Measurements from ENCODE around the gene PI4KA. TPM values are rescaled to one million over a fixed set of nuclear protein-coding genes. Genes with fewer than 3 reads are reported as not detected.

PI4KA gene
- polyA plus RNA-seq, 1 of the 3 experiments (the other 2 are of a cell fraction), result 30.0 TPM

DNA sequence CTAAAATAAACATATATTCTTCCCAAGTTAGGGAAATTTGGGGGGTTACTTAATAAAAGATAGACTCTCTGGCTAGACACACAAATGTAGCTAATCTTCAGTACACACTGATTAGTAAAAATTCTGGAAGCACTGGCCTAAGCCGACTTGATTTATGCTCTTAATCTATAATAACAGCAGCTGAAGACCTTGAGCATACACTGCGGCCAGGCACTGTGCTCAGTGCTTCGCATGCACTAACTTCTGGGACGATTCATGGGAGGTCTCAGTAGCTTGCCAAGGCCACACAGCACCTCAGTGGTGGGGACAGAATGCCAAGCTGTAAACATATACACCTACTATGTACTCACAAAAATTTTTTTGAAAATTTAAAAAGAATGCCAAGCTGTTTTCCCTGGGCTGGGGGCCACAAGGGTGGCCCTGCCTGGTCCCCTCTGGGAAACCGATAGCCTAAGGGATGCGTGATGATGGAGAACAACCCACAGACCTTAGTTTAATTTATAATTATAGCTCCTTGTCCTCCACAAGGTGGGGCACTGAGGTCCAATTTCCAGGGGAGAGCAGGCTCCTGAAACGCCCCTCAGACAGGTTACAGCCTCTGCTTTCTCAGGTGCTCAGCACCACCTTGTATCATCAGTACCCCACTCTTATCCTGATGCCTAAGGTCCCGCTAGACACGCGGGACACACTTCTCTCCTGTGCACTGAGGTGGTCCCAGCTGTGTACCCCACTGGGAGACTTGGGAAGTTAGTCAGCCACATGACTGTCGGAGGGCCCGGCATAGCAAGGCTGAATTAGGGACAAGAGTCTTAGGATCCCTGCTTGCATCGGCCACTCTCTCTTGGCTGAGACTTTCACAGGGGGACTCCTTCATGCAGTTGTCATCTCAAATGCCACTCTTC, 64.6 kb downstream of the PI4KA start (continued):
- TF ChIP-seq GATA2 (CRISPR knock-in tag; IDR thresholded peaks at IDR 0.05), result no peak
- TF ChIP-seq SIN3A (IDR thresholded peaks at IDR 0.05; ENCODE audit: borderline replicate concordance, low read depth, low read length), result no peak
- TF ChIP-seq, protein P1, sequence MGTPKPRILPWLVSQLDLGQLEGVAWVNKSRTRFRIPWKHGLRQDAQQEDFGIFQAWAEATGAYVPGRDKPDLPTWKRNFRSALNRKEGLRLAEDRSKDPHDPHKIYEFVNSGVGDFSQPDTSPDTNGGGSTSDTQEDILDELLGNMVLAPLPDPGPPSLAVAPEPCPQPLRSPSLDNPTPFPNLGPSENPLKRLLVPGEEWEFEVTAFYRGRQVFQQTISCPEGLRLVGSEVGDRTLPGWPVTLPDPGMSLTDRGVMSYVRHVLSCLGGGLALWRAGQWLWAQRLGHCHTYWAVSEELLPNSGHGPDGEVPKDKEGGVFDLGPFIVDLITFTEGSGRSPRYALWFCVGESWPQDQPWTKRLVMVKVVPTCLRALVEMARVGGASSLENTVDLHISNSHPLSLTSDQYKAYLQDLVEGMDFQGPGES (IDR thresholded peaks at IDR 0.05; ENCODE audit: low read depth, low read length), result no peak

DNA sequence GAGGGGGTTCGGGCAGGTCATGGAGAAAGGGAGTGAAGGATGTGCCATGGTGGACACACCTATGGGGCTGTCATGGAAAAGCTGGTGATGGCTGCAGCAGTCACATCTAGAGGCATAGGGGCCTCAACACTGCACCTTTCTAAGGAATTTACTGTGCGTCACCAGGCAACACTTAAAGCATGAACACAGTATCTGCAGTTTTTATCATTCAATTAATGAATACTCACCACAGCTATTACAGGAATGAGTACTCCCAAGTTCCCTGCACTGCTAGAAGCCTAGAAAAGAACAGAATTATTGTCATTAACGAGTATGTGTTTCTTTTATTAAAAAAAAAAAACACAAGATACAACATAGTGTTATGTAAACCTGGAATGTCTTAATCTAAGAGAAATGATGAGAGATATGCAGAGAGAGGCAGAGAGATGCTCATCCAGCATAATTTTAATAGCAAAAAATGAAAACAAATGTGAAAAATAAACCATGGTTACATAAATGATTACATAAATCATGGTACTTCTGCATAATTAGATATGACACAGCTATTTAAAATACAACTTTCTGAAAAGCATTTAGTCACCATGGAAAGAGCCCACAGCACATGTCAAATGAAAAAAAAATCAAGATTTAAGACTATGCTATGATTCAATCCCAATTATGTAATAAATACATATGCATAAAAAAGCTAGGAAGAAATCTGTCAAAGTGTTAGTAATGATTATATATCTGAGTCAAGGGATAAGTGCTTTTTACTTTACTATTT, 65.5 kb downstream of the PI4KA start:
- ChIA-PET POLR2A (no interaction called here), CTCF (interaction anchor here (0.8 to 1.8 kb wide), 3 partner anchors 9 to 76 kb away, joined by 3 to 16 read pairs (median 10); no protein-coding TSS in a partner anchor)
- H3K9me2 ChIP-seq, result no peaks in the 10 kb centered on the region
- H3F3A ChIP-seq (replicated peaks; ENCODE audit: insufficient read depth), result no peaks in the 10 kb centered on the region
- WGBS (ENCODE audit: low lambda C conversion rate), result 86% methylated on average over 3 of the region's 3 CpGs
- H4K20me1 ChIP-seq (ENCODE audit: insufficient read depth), result no peaks in the 10 kb centered on the region
- no peaks in the 10 kb centered on the region for H3K27me3 ChIP-seq (ENCODE audit: insufficient read depth)
- peak overlapping the region in 1 of 2 experiments; percentile 63; a peak in 2 of 4 replicates for H3K27ac ChIP-seq (ENCODE audit: low read depth in 2 of 2, low read length in 1 of 2)
- H3K9me3 ChIP-seq, result no peaks in the 10 kb centered on the region
- H3K36me3 ChIP-seq (replicated peaks in 1 of 2; ENCODE audit: control insufficient read depth in 1 of 2, insufficient read depth in 2 of 2, low read length in 1 of 2), result peaks cover 6 to 51% of the 10 kb centered on the region in 2 experiments
- H3K4me3 ChIP-seq (ENCODE audit: low read depth in 2 of 2, low read length in 1 of 2), result no peak overlapping the region
- TF ChIP-seq MXI1 (IDR thresholded peaks at IDR 0.05; ENCODE audit: low read depth, low read length) (no peak), JUND (IDR thresholded peaks at IDR 0.05) (no peak)
- peaks cover 0 to 1% of the 10 kb centered on the region in 2 experiments; a peak in 1 of 4 replicates for H3K4me1 ChIP-seq (ENCODE audit: control insufficient read depth in 1 of 2, insufficient read depth in 2 of 2, low read depth in 1 of 2, low read length in 1 of 2)
- DNase-seq, result no peak
- H2AFZ ChIP-seq (ENCODE audit: low read depth), result no peak overlapping the region
- no peaks in the 10 kb centered on the region; the same call in 1 of the 2 replicates for H3K79me2 ChIP-seq (ENCODE audit: insufficient read depth)
- H3K4me2 ChIP-seq, result no peak overlapping the region
- H3K9ac ChIP-seq, result no peak overlapping the region

DNA sequence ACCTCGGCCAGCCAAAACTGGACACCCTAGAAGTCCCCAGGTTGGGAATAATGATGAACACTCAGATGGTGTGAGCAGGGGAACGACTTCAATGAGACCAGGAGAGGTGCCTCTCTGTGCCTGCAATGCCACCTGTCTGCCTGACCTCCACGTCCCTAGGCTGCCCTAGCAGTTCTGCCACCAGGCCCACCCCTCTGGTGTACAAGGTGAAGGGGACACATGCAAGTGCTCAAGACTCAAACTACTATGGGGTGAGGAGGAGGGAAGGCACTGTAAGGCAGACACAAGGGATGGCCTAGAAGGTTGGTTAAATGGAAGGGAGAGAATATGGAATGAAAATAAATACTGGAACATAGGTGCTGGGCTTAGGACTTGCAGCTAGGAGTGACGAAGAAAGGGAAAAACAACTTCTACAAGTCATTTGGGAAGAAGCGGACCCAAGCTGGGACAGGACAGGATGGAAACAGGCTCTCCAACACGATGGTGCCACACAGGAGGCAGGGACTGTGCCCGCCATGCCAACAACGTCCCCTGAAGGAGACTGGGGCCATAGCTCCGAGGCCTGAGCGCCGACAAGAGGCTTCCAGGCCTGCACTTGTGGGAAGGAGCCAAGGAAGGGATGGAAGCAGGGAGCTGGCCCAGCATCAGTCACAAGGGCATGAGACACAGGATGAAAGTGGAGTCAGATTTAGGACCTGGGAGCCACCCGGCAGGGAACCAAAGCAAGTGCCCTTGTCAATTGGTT, 66.2 kb downstream of the PI4KA start:
- H3K4me2 ChIP-seq, result no peak overlapping the region
- no peaks in the 10 kb centered on the region for H3K4me1 ChIP-seq (ENCODE audit: control insufficient read depth in 1 of 2, insufficient read depth in 2 of 2, low read depth in 1 of 2, low read length in 1 of 2)
- H3K36me3 ChIP-seq (replicated peaks in 1 of 2; ENCODE audit: control insufficient read depth in 1 of 2, insufficient read depth in 2 of 2, low read length in 1 of 2), result peaks cover 8 to 53% of the 10 kb centered on the region in 2 experiments
- no peak overlapping the region for H3K9ac ChIP-seq
- H4K20me1 ChIP-seq (ENCODE audit: insufficient read depth), result no peaks in the 10 kb centered on the region
- no peaks in the 10 kb centered on the region for H3K9me2 ChIP-seq
- DNase-seq, result no peak
- CTCF ChIA-PET, result interaction anchor here (0.6 to 1.8 kb wide), 2 partner anchors 9 to 11 kb away, joined by 4 to 10 read pairs; no protein-coding TSS in a partner anchor
- no peak overlapping the region for H3K4me3 ChIP-seq (ENCODE audit: low read depth in 2 of 2, low read length in 1 of 2)
- POLR2A ChIA-PET, result interaction anchor here (0.6 kb wide), 1 partner anchor 47 kb away, joined by 3 read pairs; no protein-coding TSS in a partner anchor
- H3K27me3 ChIP-seq (ENCODE audit: insufficient read depth), result no peaks in the 10 kb centered on the region
- TF ChIP-seq, protein P2, sequence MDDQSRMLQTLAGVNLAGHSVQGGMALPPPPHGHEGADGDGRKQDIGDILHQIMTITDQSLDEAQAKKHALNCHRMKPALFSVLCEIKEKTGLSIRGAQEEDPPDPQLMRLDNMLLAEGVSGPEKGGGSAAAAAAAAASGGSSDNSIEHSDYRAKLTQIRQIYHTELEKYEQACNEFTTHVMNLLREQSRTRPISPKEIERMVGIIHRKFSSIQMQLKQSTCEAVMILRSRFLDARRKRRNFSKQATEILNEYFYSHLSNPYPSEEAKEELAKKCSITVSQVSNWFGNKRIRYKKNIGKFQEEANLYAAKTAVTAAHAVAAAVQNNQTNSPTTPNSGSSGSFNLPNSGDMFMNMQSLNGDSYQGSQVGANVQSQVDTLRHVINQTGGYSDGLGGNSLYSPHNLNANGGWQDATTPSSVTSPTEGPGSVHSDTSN (IDR thresholded peaks at IDR 0.05), result no peak
- TF ChIP-seq, protein P3, sequence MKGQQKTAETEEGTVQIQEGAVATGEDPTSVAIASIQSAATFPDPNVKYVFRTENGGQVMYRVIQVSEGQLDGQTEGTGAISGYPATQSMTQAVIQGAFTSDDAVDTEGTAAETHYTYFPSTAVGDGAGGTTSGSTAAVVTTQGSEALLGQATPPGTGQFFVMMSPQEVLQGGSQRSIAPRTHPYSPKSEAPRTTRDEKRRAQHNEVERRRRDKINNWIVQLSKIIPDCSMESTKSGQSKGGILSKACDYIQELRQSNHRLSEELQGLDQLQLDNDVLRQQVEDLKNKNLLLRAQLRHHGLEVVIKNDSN (IDR thresholded peaks at IDR 0.05; ENCODE audit: borderline replicate concordance, low read depth), result no peak
- TF ChIP-seq JUND (IDR thresholded peaks at IDR 0.05), result no peak
- TF ChIP-seq RXRA (IDR thresholded peaks at IDR 0.05; ENCODE audit: borderline replicate concordance, low read depth), result no peak
- no peak for TF ChIP-seq SMC3 (IDR thresholded peaks at IDR 0.05; ENCODE audit: low read depth, low read length)
- TF ChIP-seq, protein P4, sequence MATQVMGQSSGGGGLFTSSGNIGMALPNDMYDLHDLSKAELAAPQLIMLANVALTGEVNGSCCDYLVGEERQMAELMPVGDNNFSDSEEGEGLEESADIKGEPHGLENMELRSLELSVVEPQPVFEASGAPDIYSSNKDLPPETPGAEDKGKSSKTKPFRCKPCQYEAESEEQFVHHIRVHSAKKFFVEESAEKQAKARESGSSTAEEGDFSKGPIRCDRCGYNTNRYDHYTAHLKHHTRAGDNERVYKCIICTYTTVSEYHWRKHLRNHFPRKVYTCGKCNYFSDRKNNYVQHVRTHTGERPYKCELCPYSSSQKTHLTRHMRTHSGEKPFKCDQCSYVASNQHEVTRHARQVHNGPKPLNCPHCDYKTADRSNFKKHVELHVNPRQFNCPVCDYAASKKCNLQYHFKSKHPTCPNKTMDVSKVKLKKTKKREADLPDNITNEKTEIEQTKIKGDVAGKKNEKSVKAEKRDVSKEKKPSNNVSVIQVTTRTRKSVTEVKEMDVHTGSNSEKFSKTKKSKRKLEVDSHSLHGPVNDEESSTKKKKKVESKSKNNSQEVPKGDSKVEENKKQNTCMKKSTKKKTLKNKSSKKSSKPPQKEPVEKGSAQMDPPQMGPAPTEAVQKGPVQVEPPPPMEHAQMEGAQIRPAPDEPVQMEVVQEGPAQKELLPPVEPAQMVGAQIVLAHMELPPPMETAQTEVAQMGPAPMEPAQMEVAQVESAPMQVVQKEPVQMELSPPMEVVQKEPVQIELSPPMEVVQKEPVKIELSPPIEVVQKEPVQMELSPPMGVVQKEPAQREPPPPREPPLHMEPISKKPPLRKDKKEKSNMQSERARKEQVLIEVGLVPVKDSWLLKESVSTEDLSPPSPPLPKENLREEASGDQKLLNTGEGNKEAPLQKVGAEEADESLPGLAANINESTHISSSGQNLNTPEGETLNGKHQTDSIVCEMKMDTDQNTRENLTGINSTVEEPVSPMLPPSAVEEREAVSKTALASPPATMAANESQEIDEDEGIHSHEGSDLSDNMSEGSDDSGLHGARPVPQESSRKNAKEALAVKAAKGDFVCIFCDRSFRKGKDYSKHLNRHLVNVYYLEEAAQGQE (IDR thresholded peaks at IDR 0.05; ENCODE audit: low read depth, low read length), result no peak
- TF ChIP-seq FOSL2 (IDR thresholded peaks at IDR 0.05; ENCODE audit: borderline replicate concordance, low read depth), result no peak
- TF ChIP-seq YY1 (IDR thresholded peaks at IDR 0.05; ENCODE audit: low read depth), result no peak
- no peaks in the 10 kb centered on the region for H3F3A ChIP-seq (replicated peaks; ENCODE audit: insufficient read depth)
- H3K9me3 ChIP-seq, result no peaks in the 10 kb centered on the region
- WGBS (ENCODE audit: low lambda C conversion rate), result 93% methylated on average over 12 of the region's 12 CpGs
- peak overlapping the region in 1 of 2 experiments; percentile 63; a peak in 1 of 4 replicates for H3K27ac ChIP-seq (ENCODE audit: low read depth in 2 of 2, low read length in 1 of 2)
- H3K79me2 ChIP-seq (ENCODE audit: insufficient read depth), result no peaks in the 10 kb centered on the region; the same call in 1 of the 2 replicates
- H2AFZ ChIP-seq (ENCODE audit: low read depth), result no peak overlapping the region

Data from SK-N-SH (cell line).